GM18526 (cell line): ENCODE data around the gene KCNA5.

Source experiments
- POLR2A ChIP-seq: IDR thresholded peaks from 3 replicates; pipeline ENCODE4 v1.6.1; 2011; ENCODE audit not compliant: insufficient read length; ENCODE audit errors: extremely low read depth

KCNA5 gene

GRCh38 chr12:5043589-5044419, at the start of gene KCNA5:
Gene KCNA5 (plus strand): TSS chr12:5043879. CDS start chr12:5044148, 269 bp downstream.
- TF ChIP-seq POLR2A = no peak

DNA sequence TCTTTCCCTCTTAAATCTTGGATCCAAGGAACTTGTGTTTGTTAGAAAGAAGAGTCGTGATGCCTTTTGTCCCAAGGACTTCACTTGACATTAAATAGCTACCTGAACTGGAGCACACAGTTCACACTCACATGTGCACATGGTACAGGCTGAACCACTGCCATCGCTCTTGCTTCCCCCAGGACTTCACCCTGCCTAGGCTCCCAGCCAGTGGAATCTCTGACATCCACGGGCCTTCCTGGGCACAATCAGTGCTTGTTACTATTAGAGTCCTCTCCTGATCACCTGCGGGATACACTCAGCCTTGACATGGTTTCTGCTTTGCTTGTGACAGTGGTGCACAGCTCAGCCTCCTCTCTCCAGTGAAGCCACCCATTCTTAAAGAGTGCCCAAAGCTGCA, 49.1 kb upstream of the KCNA5 start:
- TF ChIP-seq POLR2A = no peak

- TF ChIP-seq POLR2A = no peak
These were observed 47.0 kb upstream of the KCNA5 start for GRCh38 chr12:4996714-4997113.

- TF ChIP-seq POLR2A = no peak
These were observed 45.7 kb upstream of the KCNA5 start for GRCh38 chr12:4997939-4998338.

DNA sequence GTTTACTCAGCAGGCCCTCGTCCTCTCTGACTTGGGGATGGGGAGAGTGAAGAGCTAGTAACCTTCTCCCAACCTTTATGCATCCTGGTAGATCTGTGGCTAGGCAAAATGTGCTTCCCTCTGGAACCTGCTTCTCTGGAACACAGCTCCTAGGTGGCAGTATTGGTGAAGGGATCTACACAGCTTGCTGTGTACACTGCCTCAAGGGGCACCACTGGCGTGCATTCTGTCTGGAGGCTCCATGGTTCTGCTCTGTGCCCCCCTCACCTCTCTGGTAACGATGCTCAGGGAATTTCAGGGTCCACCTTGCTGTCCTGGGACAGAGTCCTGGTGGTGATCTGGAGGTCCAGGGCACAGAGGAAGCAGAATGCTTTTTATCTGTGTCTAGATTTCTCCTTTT, 43.5 kb upstream of the KCNA5 start:
- no peak for TF ChIP-seq POLR2A

- TF ChIP-seq POLR2A = no peak
These were observed 42.9 kb upstream of the KCNA5 start for GRCh38 chr12:5000658-5001385.

- no peak for TF ChIP-seq POLR2A
These were observed 40.5 kb upstream of the KCNA5 start for GRCh38 chr12:5003025-5003666.

DNA sequence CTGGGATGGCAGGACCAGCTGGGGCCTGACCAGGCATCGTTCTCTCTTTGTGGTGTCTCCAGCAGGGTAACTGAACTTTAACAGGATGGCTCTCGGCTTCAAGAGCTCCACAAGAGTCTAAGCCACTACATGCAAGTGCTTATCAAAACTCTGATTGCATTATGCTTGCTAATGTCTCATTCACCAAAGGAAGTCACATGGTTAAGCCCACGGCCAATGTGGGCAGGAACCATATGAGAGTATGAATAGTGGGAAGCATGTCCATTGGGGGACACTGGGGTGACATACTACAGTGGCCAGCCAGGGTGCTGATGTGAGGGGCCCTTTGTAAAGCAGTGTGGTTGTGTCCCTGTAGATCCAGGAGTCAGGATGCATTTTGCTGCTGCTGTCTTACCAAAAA, 35.0 kb upstream of the KCNA5 start:
- TF ChIP-seq POLR2A = no peak

DNA sequence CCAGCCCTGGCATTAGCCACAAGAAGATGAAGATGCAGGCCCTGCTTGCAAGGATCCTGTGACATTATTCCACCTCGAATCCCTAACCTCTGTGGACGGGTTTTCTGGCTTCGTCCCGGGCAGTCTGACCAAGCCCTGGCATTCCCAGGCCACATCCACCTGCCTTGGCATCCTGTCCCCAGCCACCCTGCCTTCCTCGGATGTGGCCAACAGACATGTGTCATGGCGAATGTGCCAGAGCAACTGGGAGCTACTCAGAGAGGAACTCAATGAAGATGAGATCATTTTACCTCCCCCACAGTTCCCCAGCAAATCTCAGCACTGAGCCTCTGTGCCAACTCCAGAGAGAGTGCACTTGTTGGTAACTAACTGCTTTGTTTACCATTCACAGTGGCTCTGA, 33.5 kb upstream of the KCNA5 start:
- no peak for TF ChIP-seq POLR2A

DNA sequence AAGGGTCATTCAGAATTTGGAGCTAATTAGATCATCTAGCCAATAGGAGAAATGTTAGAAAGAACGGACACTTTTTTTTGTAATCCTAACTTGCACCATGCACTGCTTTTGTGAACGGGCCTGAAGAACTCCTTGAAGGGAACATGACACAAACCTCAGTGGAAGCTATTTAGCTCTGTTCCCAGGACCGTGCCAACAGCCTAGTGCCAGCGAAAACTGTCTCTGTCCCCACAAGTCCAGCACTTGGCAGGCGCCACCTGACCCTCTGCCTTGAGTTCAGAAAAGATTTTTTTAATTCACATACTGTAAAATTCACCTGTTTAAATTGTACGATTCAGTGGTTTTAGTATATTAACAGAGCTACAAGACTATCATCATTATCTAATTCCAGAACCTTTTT, 31.3 kb upstream of the KCNA5 start:
- no peak for TF ChIP-seq POLR2A

DNA sequence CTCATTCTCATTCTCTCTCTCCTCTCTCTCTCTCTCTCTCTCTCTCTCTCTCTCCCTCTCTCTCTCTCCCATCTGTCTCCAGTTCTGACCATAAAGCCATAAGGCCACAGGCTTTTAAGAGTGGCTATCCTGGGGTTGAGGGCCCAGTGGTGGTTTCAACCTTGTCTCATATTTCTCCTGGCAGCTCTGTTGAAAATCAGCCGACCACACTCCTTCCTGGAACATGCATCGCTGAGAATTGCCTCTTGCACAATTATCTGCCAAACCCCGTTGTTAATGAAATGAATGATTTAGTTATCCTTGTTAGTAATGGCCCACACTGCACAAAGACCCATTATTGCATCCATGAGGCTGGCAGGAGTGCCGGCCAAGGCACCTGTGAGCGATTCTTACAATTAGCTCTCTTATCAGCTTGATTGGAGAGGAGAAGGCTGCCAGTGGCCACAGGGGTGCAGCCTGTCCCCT, 30.4 kb upstream of the KCNA5 start:
- no peak for TF ChIP-seq POLR2A

DNA sequence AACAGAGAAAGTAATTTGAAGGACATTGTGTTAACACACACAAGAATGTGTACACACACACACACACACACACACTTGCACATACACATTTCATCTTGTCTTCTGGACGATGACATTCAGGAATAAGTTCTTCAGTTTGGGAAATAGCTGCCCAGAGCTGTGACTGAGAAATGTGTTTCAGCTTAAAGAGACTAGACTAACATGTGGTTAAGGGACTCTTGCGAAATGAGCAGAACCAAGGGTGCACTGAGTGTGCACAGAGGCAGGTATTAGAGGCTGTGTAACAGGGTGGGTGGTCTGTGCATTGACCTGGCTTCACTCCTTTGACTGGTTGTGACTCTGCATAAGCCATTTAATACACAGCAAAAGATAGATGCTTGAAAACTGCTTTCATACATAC, 29.4 kb upstream of the KCNA5 start:
- TF ChIP-seq POLR2A = no peak

- no peak for TF ChIP-seq POLR2A
These were observed 27.8 kb upstream of the KCNA5 start for GRCh38 chr12:5015711-5016492.

- no peak for TF ChIP-seq POLR2A
These were observed 27.2 kb upstream of the KCNA5 start for GRCh38 chr12:5016526-5016925.
